Measurements from ENCODE around the gene NRTN. TPM values are rescaled to one million over a fixed set of nuclear protein-coding genes. Genes with fewer than 3 reads are reported as not detected.

The NRTN gene
- total and polyA plus RNA-seq, 4 donors, result 0.23 to 3.3 (median 1.4) TPM

DNA sequence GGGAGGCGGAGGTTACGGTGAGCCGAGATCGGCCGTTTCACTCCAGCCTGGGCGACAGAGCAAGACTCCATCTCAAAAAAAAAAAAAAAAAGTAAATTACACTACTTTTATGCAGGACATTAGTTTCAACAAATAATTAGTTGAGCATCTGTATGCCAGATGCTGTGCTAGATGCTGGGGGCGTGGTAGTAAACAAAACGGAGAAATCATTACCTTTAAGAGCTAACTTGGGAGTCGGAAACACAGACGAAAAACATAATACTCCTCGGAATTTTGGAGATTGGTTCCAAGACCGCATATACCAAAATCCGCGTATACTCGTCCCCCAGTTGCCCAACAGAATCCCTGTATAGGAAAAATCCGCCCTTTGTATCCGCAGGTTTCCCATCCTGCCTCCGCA, 12.6 kb upstream of the NRTN start:
- peaks cover 0 to 1% (median 0%) of the 10 kb centered on the region in 4 donors for H3K9me3 ChIP-seq (ENCODE audit: control insufficient read depth in 4 of 4, insufficient read depth in 3 of 4, low read length in 3 of 4)
- TF ChIP-seq, protein P1, sequence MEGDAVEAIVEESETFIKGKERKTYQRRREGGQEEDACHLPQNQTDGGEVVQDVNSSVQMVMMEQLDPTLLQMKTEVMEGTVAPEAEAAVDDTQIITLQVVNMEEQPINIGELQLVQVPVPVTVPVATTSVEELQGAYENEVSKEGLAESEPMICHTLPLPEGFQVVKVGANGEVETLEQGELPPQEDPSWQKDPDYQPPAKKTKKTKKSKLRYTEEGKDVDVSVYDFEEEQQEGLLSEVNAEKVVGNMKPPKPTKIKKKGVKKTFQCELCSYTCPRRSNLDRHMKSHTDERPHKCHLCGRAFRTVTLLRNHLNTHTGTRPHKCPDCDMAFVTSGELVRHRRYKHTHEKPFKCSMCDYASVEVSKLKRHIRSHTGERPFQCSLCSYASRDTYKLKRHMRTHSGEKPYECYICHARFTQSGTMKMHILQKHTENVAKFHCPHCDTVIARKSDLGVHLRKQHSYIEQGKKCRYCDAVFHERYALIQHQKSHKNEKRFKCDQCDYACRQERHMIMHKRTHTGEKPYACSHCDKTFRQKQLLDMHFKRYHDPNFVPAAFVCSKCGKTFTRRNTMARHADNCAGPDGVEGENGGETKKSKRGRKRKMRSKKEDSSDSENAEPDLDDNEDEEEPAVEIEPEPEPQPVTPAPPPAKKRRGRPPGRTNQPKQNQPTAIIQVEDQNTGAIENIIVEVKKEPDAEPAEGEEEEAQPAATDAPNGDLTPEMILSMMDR (IDR thresholded peaks at IDR 0.05; ENCODE audit: control extremely low read depth, extremely low read depth), result no peak
- DNase-seq (no peak), ATAC-seq (ENCODE audit: insufficient read depth, low FRiP score) (no peak)
- peaks cover 8 to 27% (median 15%) of the 10 kb centered on the region in 4 donors for H3K36me3 ChIP-seq (ENCODE audit: control insufficient read depth in 4 of 4, insufficient read depth in 4 of 4, low read length in 4 of 4)
- H3K27me3 ChIP-seq (ENCODE audit: control insufficient read depth in 3 of 3, insufficient read depth in 3 of 3, low read length in 2 of 3), result no peaks in the 10 kb centered on the region
- no peak overlapping the region for H3K9ac ChIP-seq (ENCODE audit: insufficient read depth in 1 of 2, low read length in 2 of 2)
- H3K4me1 ChIP-seq (ENCODE audit: control insufficient read depth in 5 of 5, insufficient read depth in 5 of 5, low read length in 5 of 5), result peaks cover 0 to 6% (median 4%) of the 10 kb centered on the region in 5 donors
- 95 to 97% methylated on average over 18 of the region's 18 CpGs for whole genome bisulfite sequencing, 2 donors
- no peak overlapping the region for H3K27ac ChIP-seq (ENCODE audit: low read depth in 1 of 2, low read length in 1 of 2)
- no peak overlapping the region for H3K4me3 ChIP-seq

DNA sequence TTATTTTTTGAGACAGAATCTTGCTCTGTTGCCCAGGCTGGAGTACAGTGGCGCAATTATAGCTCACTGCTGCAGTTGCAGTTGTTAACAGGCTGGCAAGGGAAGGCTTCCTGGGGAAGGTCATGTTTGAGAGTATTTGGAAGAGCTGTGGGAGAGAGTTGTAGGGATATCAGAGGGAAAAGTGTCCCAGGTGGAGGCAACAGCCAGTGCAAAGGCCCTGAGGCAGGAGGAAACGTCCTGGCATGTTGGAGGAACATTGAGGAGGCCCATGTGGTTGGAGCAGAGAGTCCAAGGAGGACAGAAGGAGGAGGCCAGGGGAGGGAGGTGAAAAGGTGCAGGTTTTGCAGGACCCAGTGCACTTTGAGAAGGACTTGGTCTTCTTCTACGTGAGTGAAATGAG, 11.7 kb upstream of the NRTN start:
- 92 to 94% methylated on average over 3 of the region's 3 CpGs for WGBS, 2 donors
- Histone ChIP-seq H3K9me3 (ENCODE audit: control insufficient read depth in 4 of 4, insufficient read depth in 3 of 4, low read length in 3 of 4) (peaks cover 0 to 3% (median 0%) of the 10 kb centered on the region in 4 donors), H3K4me1 (ENCODE audit: control insufficient read depth in 5 of 5, insufficient read depth in 5 of 5, low read length in 5 of 5) (peaks cover 0 to 6% (median 4%) of the 10 kb centered on the region in 5 donors), H3K36me3 (ENCODE audit: control insufficient read depth in 4 of 4, insufficient read depth in 4 of 4, low read length in 4 of 4) (peaks cover 3 to 17% (median 11%) of the 10 kb centered on the region in 4 donors), H3K27ac (ENCODE audit: low read depth in 1 of 2, low read length in 1 of 2) (no peak overlapping the region), H3K9ac (ENCODE audit: insufficient read depth in 1 of 2, low read length in 2 of 2) (no peak overlapping the region), H3K27me3 (ENCODE audit: control insufficient read depth in 3 of 3, insufficient read depth in 3 of 3, low read length in 2 of 3) (no peaks in the 10 kb centered on the region), H3K4me3 (no peak overlapping the region)
- TF ChIP-seq, protein P1 (IDR thresholded peaks at IDR 0.05; ENCODE audit: control extremely low read depth, extremely low read depth), result no peak
- no peak for DNase-seq
- no peak for ATAC-seq (ENCODE audit: insufficient read depth, low FRiP score)

DNA sequence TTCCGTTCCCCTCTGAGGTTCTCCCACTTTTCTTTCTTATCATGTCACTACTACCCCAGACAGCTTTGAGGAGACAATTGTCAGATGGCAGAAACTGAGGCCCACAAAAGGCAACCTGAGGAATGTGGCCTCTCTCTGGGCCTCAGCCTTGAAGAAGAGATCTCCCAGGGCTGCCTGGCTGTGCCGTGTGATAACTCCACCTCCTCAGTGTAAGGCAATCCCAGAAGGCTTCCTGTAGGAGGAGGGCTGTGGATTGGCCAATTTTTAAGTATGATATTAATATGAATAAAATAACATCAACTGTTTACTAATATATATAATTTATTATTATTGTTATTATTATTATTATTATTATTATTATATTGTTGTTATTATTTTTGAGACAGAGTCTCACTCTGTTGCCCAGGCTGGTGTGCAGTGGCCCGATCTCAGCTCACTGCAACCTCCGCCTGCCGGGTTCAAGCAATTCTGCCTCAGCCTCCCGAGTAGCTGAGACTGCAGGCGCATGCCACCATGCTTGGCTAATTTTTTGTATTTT, 9.4 kb upstream of the NRTN start:
- 90 to 94% methylated on average over 7 of the region's 7 CpGs for WGBS, 2 donors
- ATAC-seq (ENCODE audit: insufficient read depth, low FRiP score), result no peak

More for the DNA sequence above, 9.4 kb upstream of the NRTN start:
- TF ChIP-seq, protein P1 (IDR thresholded peaks at IDR 0.05; ENCODE audit: control extremely low read depth, extremely low read depth), result no peak
- no peak overlapping the region for H3K4me3 ChIP-seq
- no peak overlapping the region for H3K27ac ChIP-seq (ENCODE audit: low read depth in 1 of 2, low read length in 1 of 2)
- no peaks in the 10 kb centered on the region for H3K27me3 ChIP-seq (ENCODE audit: control insufficient read depth in 3 of 3, insufficient read depth in 3 of 3, low read length in 2 of 3)
- peaks cover 0 to 3% (median 0%) of the 10 kb centered on the region in 4 donors for H3K9me3 ChIP-seq (ENCODE audit: control insufficient read depth in 4 of 4, insufficient read depth in 3 of 4, low read length in 3 of 4)
- H3K9ac ChIP-seq (ENCODE audit: insufficient read depth in 1 of 2, low read length in 2 of 2), result no peak overlapping the region
- DNase-seq, result no peak
- H3K4me1 ChIP-seq (ENCODE audit: control insufficient read depth in 5 of 5, insufficient read depth in 5 of 5, low read length in 5 of 5), result no peaks in the 10 kb centered on the region
- H3K36me3 ChIP-seq (ENCODE audit: control insufficient read depth in 4 of 4, insufficient read depth in 4 of 4, low read length in 4 of 4), result no peaks in the 10 kb centered on the region
